Hepatocyte (in vitro differentiated cells): ENCODE measurements around the gene SEMA5A. TPM values are rescaled to one million over a fixed set of nuclear protein-coding genes. Genes with fewer than 3 reads are reported as not detected.
A peak's percentile ranks its signal among the peaks of the same experiment; 100 is the strongest.

Experiments used
- DNase-seq: peaks from one replicate; pipeline ENCODE4 v3.0.0-alpha.2; 2016; ENCODE audit warnings: low spot score
- H2AFZ ChIP-seq: fragments of 200-600 bp; sonication (generic); 2 replicates; pipeline ENCODE4 v1.6.0; 2016; ENCODE audit warnings: antibody characterized with exemption, mild to moderate bottlenecking
- H3K27ac ChIP-seq: fragments of 200-600 bp; sonication (generic); 2 replicates; pipeline ENCODE4 v1.5.1; 2016; ENCODE audit warnings: mild to moderate bottlenecking
- H3K27me3 ChIP-seq: fragments of 200-600 bp; sonication (generic); 2 replicates; pipeline ENCODE4 v1.6.1; 2016
- H3K36me3 ChIP-seq: fragments of 200-600 bp; sonication (generic); replicated peaks from 2 replicates; pipeline ENCODE4 v1.5.1; 2016; ENCODE audit warnings: low read depth; ENCODE audit not compliant: insufficient read depth
- H3K4me1 ChIP-seq: fragments of 200-600 bp; sonication (generic); 2 replicates; pipeline ENCODE4 v1.5.1; 2016; ENCODE audit warnings: mild to moderate bottlenecking, moderate library complexity; ENCODE audit not compliant: insufficient read depth
- H3K4me2 ChIP-seq: fragments of 200-600 bp; sonication (generic); 2 replicates; pipeline ENCODE4 v1.6.0; 2016
- H3K4me3 ChIP-seq: fragments of 200-600 bp; sonication (generic); 2 replicates; pipeline ENCODE4 v1.5.1; 2016; ENCODE audit warnings: mild to moderate bottlenecking
- H3K79me2 ChIP-seq: fragments of 200-600 bp; sonication (generic); 2 replicates; pipeline ENCODE4 v1.6.0; 2017; ENCODE audit warnings: mild to moderate bottlenecking
- H3K9me2 ChIP-seq: fragments of 200-600 bp; sonication (generic); replicated peaks from 2 replicates; pipeline ENCODE4 v1.6.0; 2017; ENCODE audit warnings: mild to moderate bottlenecking; ENCODE audit not compliant: insufficient read depth
- H3K9me3 ChIP-seq: fragments of 200-600 bp; sonication (generic); 2 replicates; pipeline ENCODE4 v1.5.1; 2016; ENCODE audit warnings: low read depth, mild to moderate bottlenecking
- H4K20me1 ChIP-seq: fragments of 200-600 bp; sonication (generic); 2 replicates; pipeline ENCODE4 v1.6.0; 2016; ENCODE audit warnings: mild to moderate bottlenecking; ENCODE audit not compliant: insufficient read depth, poor library complexity, severe bottlenecking
- CTCF ChIP-seq: fragments of 200-600 bp; sonication (generic); IDR thresholded peaks from 2 replicates; pipeline ENCODE4 v1.5.1; 2016; ENCODE audit warnings: antibody characterized with exemption, mild to moderate bottlenecking; ENCODE audit not compliant: poor library complexity
- EZH2 ChIP-seq: fragments of 200-600 bp; sonication (generic); IDR thresholded peaks from 2 replicates; pipeline ENCODE4 v1.6.1; 2016; ENCODE audit warnings: antibody characterized with exemption, mild to moderate bottlenecking, borderline replicate concordance
- EZH2phosphoT487 ChIP-seq: fragments of 200-600 bp; sonication (generic); IDR thresholded peaks from one replicate; pipeline ENCODE4 v1.6.1; 2018; ENCODE audit warnings: antibody characterized with exemption, mild to moderate bottlenecking, low read depth, moderate library complexity; ENCODE audit not compliant: unreplicated experiment, severe bottlenecking
- WGBS: methylation state at CpG from one replicate; pipeline ENCODE4 v1.1.6; 2016; ENCODE audit warnings: low lambda C conversion rate; ENCODE audit errors: missing lambda C conversion rate; 5-methylcytosine and 5-hydroxymethylcytosine counted together
- polyA plus RNA-seq: library from polyadenylated mRNA; unstranded; fragments of >200 nt; fragmentation: Nextera tagmentation; extraction: Ambion mirVana; gene quantifications from 2 replicates; pipeline ENCODE4 v1.2.1, GENCODE V29; 2016
- total RNA-seq: library from RNA; depleted of rRNA; stranded (reverse); fragments of >200 nt; gene quantifications from 2 replicates; pipeline ENCODE4 v1.2.3, GENCODE V29; 2014

SEMA5A gene
- total and polyA plus RNA-seq, 2 experiments from 2014 or later: 10.7 to 21.7 TPM

- WGBS: 66% methylated on average over 5 of the region's 5 CpGs
- Histone ChIP-seq H3K79me2 (peaks cover 4% of the 10 kb centered on the region), H3K36me3 (no peaks in the 10 kb centered on the region), H3K9me3 (no peaks in the 10 kb centered on the region), H2AFZ (no peak overlapping the region), H3K4me3 (no peak overlapping the region), H3K27ac (peak overlapping the region; percentile 7), H3K4me2 (no peak overlapping the region), H3K27me3 (no peaks in the 10 kb centered on the region), H3K4me1 (peaks cover 4% of the 10 kb centered on the region), H4K20me1 (no peaks in the 10 kb centered on the region), H3K9me2 (no peaks in the 10 kb centered on the region)
- TF ChIP-seq CTCF (no peak), EZH2 (no peak), EZH2phosphoT487 (no peak)
- no peak for DNase-seq
Measured at GRCh38 chr5:9388941-9389674, 156.8 kb downstream of the SEMA5A start.

- H3K4me3 ChIP-seq: no peak overlapping the region
- no peaks in the 10 kb centered on the region for H3K27me3 ChIP-seq
- peaks cover 4% of the 10 kb centered on the region for H3K4me1 ChIP-seq
- H3K79me2 ChIP-seq: no peaks in the 10 kb centered on the region
- no peaks in the 10 kb centered on the region for H3K9me2 ChIP-seq
- WGBS: 64% methylated on average over 3 of the region's 3 CpGs
- TF ChIP-seq EZH2 (no peak), CTCF (peak; percentile 40)
- no peak overlapping the region for H3K4me2 ChIP-seq
- H2AFZ ChIP-seq: no peak overlapping the region
- H3K36me3 ChIP-seq: no peaks in the 10 kb centered on the region
- no peaks in the 10 kb centered on the region for H3K9me3 ChIP-seq
- no peak overlapping the region for H3K27ac ChIP-seq
- no peaks in the 10 kb centered on the region for H4K20me1 ChIP-seq
- peak; percentile 28 for DNase-seq
Measured at GRCh38 chr5:9387879-9388278, 158.0 kb downstream of the SEMA5A start.

- no peaks in the 10 kb centered on the region for H3K27me3 ChIP-seq
- H3K9me3 ChIP-seq: no peaks in the 10 kb centered on the region
- H3K9me2 ChIP-seq: no peaks in the 10 kb centered on the region
- WGBS: 89% methylated on average over 4 of the region's 4 CpGs
- H3K4me1 ChIP-seq: peaks cover 4% of the 10 kb centered on the region
- H3K27ac ChIP-seq: peak overlapping the region; percentile 72
- no peaks in the 10 kb centered on the region for H3K36me3 ChIP-seq
- no peak for TF ChIP-seq CTCF
- no peak for TF ChIP-seq EZH2
- no peak for TF ChIP-seq EZH2phosphoT487
- DNase-seq: no peak
- H3K79me2 ChIP-seq: no peaks in the 10 kb centered on the region
- no peak overlapping the region for H2AFZ ChIP-seq
- no peak overlapping the region for H3K4me2 ChIP-seq
- H4K20me1 ChIP-seq: no peaks in the 10 kb centered on the region
- no peak overlapping the region for H3K4me3 ChIP-seq
Measured at GRCh38 chr5:9386945-9387344, 158.9 kb downstream of the SEMA5A start.
